NT2/D1 (cell line): ENCODE measurements around the gene NAALADL2.

Experiments
- SUZ12 ChIP-seq: IDR thresholded peaks from 2 replicates; pipeline ENCODE4 v1.6.1; 2011; ENCODE audit not compliant: insufficient read length, insufficient read depth; ENCODE audit errors: extremely low read depth
- YY1 ChIP-seq: IDR thresholded peaks from 2 replicates; pipeline ENCODE4 v1.6.1; 2011; ENCODE audit not compliant: insufficient read length, insufficient read depth
- ZNF274 ChIP-seq: IDR thresholded peaks from 2 replicates; pipeline ENCODE4 v1.6.1; 2011; ENCODE audit warnings: mild to moderate bottlenecking, low read depth, low read length

- no peak for TF ChIP-seq SUZ12
- no peak for TF ChIP-seq ZNF274
- no peak for TF ChIP-seq YY1
Measured at GRCh38 chr3:175199961-175200360, 340.8 kb downstream of the NAALADL2 start.
